NCI-H1092 treated with DMSO at 0.1 percent for 48 hours (cell line): Measurements from ENCODE around the gene CAGE1.
"Not testable (repeated sequence)": the region's sequence is repeated elsewhere in the genome, so short reads cannot be mapped to it uniquely, and the experiment has no call there.

Source experiments
- DNase-seq: peaks from one replicate; lab custom pipeline; 2025; lab: John Stamatoyannopoulos, UW

Gene CAGE1

GRCh38 chr6:7338031-7338430 is 51.5 kb downstream of the CAGE1 start:
- DNase-seq = no peak

GRCh38 chr6:7335519-7335918 is 54.0 kb downstream of the CAGE1 start:
- DNase-seq = no peak

- DNase-seq = no peak
These were observed 54.9 kb downstream of the CAGE1 start for GRCh38 chr6:7334685-7335084.

GRCh38 chr6:7332090-7332745 is 57.3 kb downstream of the CAGE1 start:
- DNase-seq = no peak

- no peak for DNase-seq
These were observed 58.1 kb downstream of the CAGE1 start for GRCh38 chr6:7331452-7331851.

- DNase-seq = no peak
These were observed 61.3 kb downstream of the CAGE1 start for GRCh38 chr6:7328243-7328642.

- DNase-seq = no peak
These were observed 63.8 kb downstream of the CAGE1 start for GRCh38 chr6:7325750-7326149.

- DNase-seq = no peak
These were observed 65.0 kb downstream of the CAGE1 start for GRCh38 chr6:7324520-7324919.

GRCh38 chr6:7323074-7323473 is 66.5 kb downstream of the CAGE1 start:
- no peak for DNase-seq

GRCh38 chr6:7321866-7322265 is 67.7 kb downstream of the CAGE1 start:
- not testable (repeated sequence) for DNase-seq

- DNase-seq = not testable (repeated sequence)
These were observed 70.1 kb downstream of the CAGE1 start for GRCh38 chr6:7319406-7319805.

GRCh38 chr6:7317538-7317937 is 72.0 kb downstream of the CAGE1 start:
- DNase-seq = no peak

- no peak for DNase-seq
These were observed 72.6 kb downstream of the CAGE1 start for GRCh38 chr6:7316658-7317533.

GRCh38 chr6:7315948-7316365 is 73.6 kb downstream of the CAGE1 start:
- no peak for DNase-seq

- not testable (repeated sequence) for DNase-seq
These were observed 74.2 kb downstream of the CAGE1 start for GRCh38 chr6:7315087-7315947.

GRCh38 chr6:7314414-7314813 is 75.1 kb downstream of the CAGE1 start:
- DNase-seq = no peak

- no peak for DNase-seq
These were observed 75.9 kb downstream of the CAGE1 start for GRCh38 chr6:7313505-7314165.

GRCh38 chr6:7312616-7313504 is 76.7 kb downstream of the CAGE1 start, which contains the start of gene SSR1:
Gene SSR1, minus strand, starts transcription at chr6:7313199. Its CDS starts 79 bp downstream, at chr6:7313120.
- DNase-seq = peak; percentile 87

- no peak for DNase-seq
These were observed 77.5 kb downstream of the CAGE1 start for GRCh38 chr6:7311917-7312615.

GRCh38 chr6:7311176-7311575 is 78.4 kb downstream of the CAGE1 start:
- DNase-seq = no peak
